H1 (cell line): ENCODE measurements around the gene KPNA3. TPM values are rescaled to one million over a fixed set of nuclear protein-coding genes. Genes with fewer than 3 reads are reported as not detected.

Source experiments
- BACH1 ChIP-seq: IDR thresholded peaks from 2 replicates; pipeline ENCODE4 v1.6.1; 2012; ENCODE audit warnings: low read length, improper control_type of control experiment
- EP300 ChIP-seq, 2 experiments: IDR thresholded peaks; 1 replicate in 1 of 2; 2 replicates in 1 of 2; pipeline ENCODE4 v1.6.1; 2011 to 2012; ENCODE audit warnings: low read depth in 2 of 2, low read length in 2 of 2, mild to moderate bottlenecking in 2 of 2, borderline replicate concordance in 1 of 2, inconsistent platforms in 1 of 2, moderate library complexity in 1 of 2
- FOSL1 ChIP-seq: IDR thresholded peaks from 2 replicates; pipeline ENCODE4 v1.6.1; 2011; ENCODE audit warnings: mild to moderate bottlenecking, low read depth, low read length, moderate library complexity; ENCODE audit not compliant: insufficient read depth
- NANOG ChIP-seq: IDR thresholded peaks from 2 replicates; pipeline ENCODE4 v1.6.1; 2011; ENCODE audit warnings: low read length, low read depth, mild to moderate bottlenecking, inconsistent platforms; ENCODE audit not compliant: insufficient read depth, poor library complexity, severe bottlenecking
- POLR2AphosphoS5 ChIP-seq: IDR thresholded peaks from 2 replicates; pipeline ENCODE4 v1.6.1; 2011; ENCODE audit warnings: low read depth, low read length
- POU5F1 ChIP-seq: IDR thresholded peaks from 2 replicates; pipeline ENCODE4 v1.6.1; 2011; ENCODE audit warnings: low read depth, mild to moderate bottlenecking, low read length, moderate library complexity
- SIN3A ChIP-seq, 2 experiments: IDR thresholded peaks in 1 of 2; conservative IDR thresholded peaks in 1 of 2; 2 replicates each; pipeline ENCODE4 v1.6.1; 2011 to 2012; ENCODE audit warnings: low read length in 2 of 2, improper control_type of control experiment in 1 of 2, low read depth in 1 of 2, mild to moderate bottlenecking in 1 of 2
- SP1 ChIP-seq: IDR thresholded peaks from 2 replicates; pipeline ENCODE4 v1.6.1; 2011; ENCODE audit warnings: low read depth, low read length
- TAF7 ChIP-seq: optimal IDR thresholded peaks from 2 replicates; pipeline ENCODE3; 2011; ENCODE audit warnings: low read depth, mild to moderate bottlenecking, inconsistent platforms, low read length, moderate library complexity, borderline replicate concordance
- TCF12 ChIP-seq: IDR thresholded peaks from 2 replicates; pipeline ENCODE4 v1.6.1; 2011; ENCODE audit warnings: low read depth, mild to moderate bottlenecking, low read length
- polyA plus RNA-seq, 7 experiments: library from polyadenylated mRNA; depleted of rRNA in 3 of 7; stranded (reverse) in 5 of 7; unstranded in 2 of 7; fragments of >200 nt in 5 of 7; fragments of 200-250 nt in 2 of 7; gene quantifications; 1 replicate in 5 of 7; 2 replicates in 1 of 7; 4 replicates in 1 of 7; pipeline versions ENCODE4 v1.2.1 to v1.2.3, GENCODE V29; 2011 to 2013; ENCODE audit warnings: missing spikeins in 2 of 7, mixed read lengths in 2 of 7
- total RNA-seq: library from RNA; stranded (reverse); fragmentation: NEBNext Ultra II Directional; extraction: Animal tissue kit (Norgen Biotek cat#: 25700); gene quantifications from 2 replicates; pipeline ENCODE4 v1.2.1, GENCODE V29; 2021

KPNA3 gene
- total and polyA plus RNA-seq, 2 of the 8 experiments (the other 6 are each of a cell fraction or from before 2014, with no cell fraction given) = 21.4 to 63.2 TPM

DNA sequence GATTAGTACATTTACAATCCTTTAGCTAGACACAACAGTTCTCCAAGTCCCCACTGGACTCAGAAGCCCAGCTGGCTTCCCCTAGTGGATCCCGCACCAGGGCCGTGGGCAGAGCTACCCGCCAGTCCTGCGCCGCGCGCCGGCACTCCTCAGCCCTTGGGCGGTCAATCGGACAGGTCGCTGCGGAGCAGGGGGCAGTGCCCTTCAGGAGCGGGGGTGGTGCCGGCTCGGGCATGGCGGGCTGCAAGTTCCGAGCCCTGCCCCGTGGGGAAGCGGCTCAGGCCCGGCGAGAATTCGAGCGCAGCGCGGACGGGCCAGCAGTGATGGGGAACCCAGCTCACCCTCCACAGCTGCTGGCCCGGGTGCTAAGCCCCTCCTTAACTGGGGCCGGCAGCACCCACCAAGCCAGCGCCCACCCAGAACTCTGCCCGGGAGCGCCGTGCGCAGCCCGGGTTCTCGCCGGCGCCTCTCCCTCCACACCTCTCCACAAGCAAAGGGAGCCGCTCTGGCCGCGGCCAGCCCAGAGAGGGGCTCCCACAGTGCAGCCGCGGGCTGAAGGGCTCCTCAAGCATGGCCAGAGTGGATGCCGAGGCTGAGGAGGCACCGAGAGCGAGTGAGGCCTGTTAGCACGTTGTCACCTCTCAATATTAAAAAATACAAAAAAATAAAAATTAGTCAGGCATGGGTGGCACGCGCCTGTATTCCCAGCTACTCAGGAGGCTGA is 114.1 kb downstream of the KPNA3 start (continued):
- TF ChIP-seq BACH1 (no peak), POLR2AphosphoS5 (no peak), EP300 (IDR thresholded peaks at IDR 0.05; ENCODE audit: borderline replicate concordance in 1 of 2, low read depth in 2 of 2, low read length in 2 of 2) (no peak), POU5F1 (no peak), SP1 (no peak), SIN3A (conservative IDR thresholded peaks at IDR 0.05 in 1 of 2, IDR thresholded peaks at IDR 0.05 in 1 of 2; ENCODE audit: low read depth in 1 of 2, low read length in 2 of 2) (no peak), TAF7 (no peak), TCF12 (no peak), NANOG (no peak), FOSL1 (no peak)
